Testis (tissue), 5 donors: ENCODE measurements around the gene SMIM5. TPM values are rescaled to one million over a fixed set of nuclear protein-coding genes. Genes with fewer than 3 reads are reported as not detected.

ENCODE experiments used
- DNase-seq: peaks from one replicate; pipeline ENCODE4 v3.0.0-alpha.2; 2019
- H3K27ac ChIP-seq, 2 donors: fragments of 200-600 bp; sonication (generic); one replicate each; pipeline ENCODE4 v1.5.1; 2019
- H3K27me3 ChIP-seq: fragments of 200-600 bp; sonication (generic); one replicate; pipeline ENCODE4 v1.5.1; 2019
- H3K36me3 ChIP-seq: fragments of 200-600 bp; sonication (generic); one replicate; pipeline ENCODE4 v1.5.1; 2017; ENCODE audit warnings: low read depth; ENCODE audit errors: missing control alignments
- H3K4me1 ChIP-seq: fragments of 200-600 bp; sonication (generic); one replicate; pipeline ENCODE4 v1.5.1; 2019
- H3K4me3 ChIP-seq, 2 donors: fragments of 200-600 bp; sonication (generic); one replicate each; pipeline ENCODE4 v1.5.1; 2017 to 2019
- H3K9me3 ChIP-seq: fragments of 200-600 bp; sonication (generic); one replicate; pipeline ENCODE4 v1.5.1; 2017
- CTCF ChIP-seq, 3 experiments: fragments of 450-650 bp in 2 of 3; fragments of 200-600 bp in 1 of 3; sonication (generic) in 1 of 3; IDR thresholded peaks; one replicate each; pipeline ENCODE4 v1.5.1; 2016 to 2019; ENCODE audit warnings: antibody characterized with exemption in 3 of 3, mild to moderate bottlenecking in 2 of 3, moderate library complexity in 1 of 3
- POLR2A ChIP-seq: fragments of 450-650 bp; IDR thresholded peaks from one replicate; pipeline ENCODE4 v1.6.1; 2017; ENCODE audit warnings: antibody characterized with exemption, mild to moderate bottlenecking, moderate library complexity
- WGBS, 2 donors: methylation state at CpG; one replicate each; pipeline ENCODE4 v1.1.5; 2018; 5-methylcytosine and 5-hydroxymethylcytosine counted together
- intact Hi-C: fragments of 100-400 bp; cut with DNase I; formaldehyde crosslinking; loops from one replicate; pipeline ENCODE4 v1.15.1; 2023; ENCODE audit warnings: low total_unique reads
- long read RNA-seq, 2 donors: transcript quantifications; one replicate each; lab custom pipeline, GENCODE V29; 2026
- polyA plus RNA-seq: library from polyadenylated mRNA; stranded (reverse); fragments of 350-450 nt; fragmentation: Illumina TruSeq; extraction: RNeasy Lipid Tissue Mini Kit (QIAGEN cat#74804); gene quantifications from one replicate; pipeline ENCODE4 v1.2.3, GENCODE V29; 2014; ENCODE audit warnings: low read depth, low replicate concordance; ENCODE audit not compliant: insufficient read depth
- total RNA-seq, 2 donors: library from RNA; depleted of rRNA; stranded (reverse); fragments of >200 nt; gene quantifications; one replicate each; pipeline ENCODE4 v1.2.3, GENCODE V29; 2016

SMIM5 gene
- total RNA-seq (1 to 10 TPM; 2.0 TPM), polyA plus RNA-seq (1.9 TPM)
- long read RNA-seq, donor 1 = 0 reads
- long read RNA-seq, donor 2, partial matches to known transcripts = 0 of 1 reads
- long read RNA-seq, donor 2, other reads (novel, unspliced or antisense) = 0 of 1 reads

GRCh38 chr17:75632863-75633485 is at the start of gene SMIM5:
Gene SMIM5, plus strand, starts transcription at chr17:75633434. Its CDS starts 6,768 bp downstream, at chr17:75640202.
- peaks cover 41% of the 10 kb centered on the region for H3K4me1 ChIP-seq
- no peaks in the 10 kb centered on the region for H3K27me3 ChIP-seq
- no peaks in the 10 kb centered on the region for H3K36me3 ChIP-seq
- WGBS, 2 donors = 21 to 24% methylated on average over 6 to 19 of the region's 19 CpGs
- H3K27ac ChIP-seq = peak within 1 kb of the TSS; percentile 60 to 76
- no peak within 1 kb of the TSS for H3K4me3 ChIP-seq
- TF ChIP-seq CTCF (IDR thresholded peaks at IDR 0.05) (peak; percentile 93), POLR2A (no peak)
- peak; percentile 92 for DNase-seq
- no peaks in the 10 kb centered on the region for H3K9me3 ChIP-seq
- intact Hi-C loops = no loop called here

GRCh38 chr17:75584849-75585175 is 48.4 kb upstream of the SMIM5 start:
- no peaks in the 10 kb centered on the region for H3K9me3 ChIP-seq
- H3K27ac ChIP-seq = no peak overlapping the region
- WGBS, 2 donors = 85% methylated on average over 3 to 7 of the region's 7 CpGs
- H3K4me1 ChIP-seq = peaks cover 10% of the 10 kb centered on the region
- H3K4me3 ChIP-seq = no peak overlapping the region
- no peak for TF ChIP-seq POLR2A
- no peak for TF ChIP-seq CTCF (IDR thresholded peaks at IDR 0.05)
- no peaks in the 10 kb centered on the region for H3K36me3 ChIP-seq
- intact Hi-C loops = no loop called here
- DNase-seq = no peak
- H3K27me3 ChIP-seq = no peaks in the 10 kb centered on the region

GRCh38 chr17:75587675-75588595 is 45.3 kb upstream of the SMIM5 start, which contains the start of gene MYO15B:
Gene MYO15B, plus strand, starts transcription at chr17:75587800. Its CDS starts 258 bp downstream, at chr17:75588058.
- H3K27me3 ChIP-seq = no peaks in the 10 kb centered on the region
- H3K27ac ChIP-seq = peak within 1 kb of the TSS; percentile 76 to 94
- H3K9me3 ChIP-seq = no peaks in the 10 kb centered on the region
- peaks cover 14% of the 10 kb centered on the region for H3K4me1 ChIP-seq
- no peaks in the 10 kb centered on the region for H3K36me3 ChIP-seq
- peak; percentile 24 to 44 (median 42) for TF ChIP-seq CTCF (IDR thresholded peaks at IDR 0.05)
- no peak for TF ChIP-seq POLR2A
- DNase-seq = peak; percentile 66
- 1 to 6% methylated on average over 12 to 78 of the region's 82 CpGs for WGBS, 2 donors
- intact Hi-C loops = no loop called here
- peak within 1 kb of the TSS; percentile 68 to 77 for H3K4me3 ChIP-seq

- peak overlapping the region; percentile 68 to 77 for H3K4me3 ChIP-seq
- intact Hi-C loops = no loop called here
- WGBS, 2 donors = 0% methylated on average over 24 of the region's 49 CpGs; no CpG with 5 or more reads in 1 of the 2 donors
- no peaks in the 10 kb centered on the region for H3K27me3 ChIP-seq
- TF ChIP-seq POLR2A (no peak), CTCF (IDR thresholded peaks at IDR 0.05) (no peak)
- H3K4me1 ChIP-seq = peaks cover 14% of the 10 kb centered on the region
- H3K27ac ChIP-seq = peak overlapping the region; percentile 76 to 94
- H3K36me3 ChIP-seq = no peaks in the 10 kb centered on the region
- H3K9me3 ChIP-seq = no peaks in the 10 kb centered on the region
- peak; percentile 49 for DNase-seq
Observed at GRCh38 chr17:75588596-75589011, 44.6 kb upstream of the SMIM5 start.
